H1 (cell line): ENCODE results near the gene OR2D2. TPM values are rescaled to one million over a fixed set of nuclear protein-coding genes. Genes with fewer than 3 reads are reported as not detected.

Experiments used
- BCL11A ChIP-seq, 2 experiments: IDR thresholded peaks; one replicate each; pipeline ENCODE4 v1.6.1; 2011; ENCODE audit warnings: low read depth in 2 of 2, low read length in 2 of 2, mild to moderate bottlenecking in 2 of 2
- CHD7 ChIP-seq: fragments of 300-600 bp; sonication (generic); IDR thresholded peaks from 2 replicates; pipeline ENCODE4 v1.7.1; 2012; ENCODE audit warnings: low read length, moderate library complexity, mild to moderate bottlenecking, inconsistent platforms; ENCODE audit not compliant: insufficient replicate concordance
- CTBP2 ChIP-seq: IDR thresholded peaks from 2 replicates; pipeline ENCODE4 v1.7.0; 2011; ENCODE audit warnings: borderline replicate concordance, mild to moderate bottlenecking, moderate library complexity, mixed read lengths, low read length; ENCODE audit not compliant: insufficient read depth, insufficient read length
- CTCF ChIP-seq, 3 experiments: IDR thresholded peaks; 1 replicate in 2 of 3; 2 replicates in 1 of 3; pipeline versions ENCODE4 v1.5.1 to v1.6.1; 2011; ENCODE audit warnings: low read length in 3 of 3, mild to moderate bottlenecking in 3 of 3, inconsistent platforms in 2 of 3, low read depth in 1 of 3, moderate library complexity in 1 of 3; ENCODE audit not compliant: insufficient read depth in 1 of 3; ENCODE audit errors: control extremely low read depth in 1 of 3
- GTF2F1 ChIP-seq: IDR thresholded peaks from 2 replicates; pipeline ENCODE4 v1.6.1; 2012; ENCODE audit warnings: low read depth, low read length, improper control_type of control experiment, borderline replicate concordance
- RAD21 ChIP-seq, 2 experiments: IDR thresholded peaks in 1 of 2; conservative IDR thresholded peaks in 1 of 2; 2 replicates each; pipeline ENCODE4 v1.6.1; 2011; ENCODE audit warnings: low read depth in 2 of 2, low read length in 2 of 2, improper control_type of control experiment in 1 of 2, inconsistent platforms in 1 of 2, mild to moderate bottlenecking in 1 of 2, moderate library complexity in 1 of 2
- SP1 ChIP-seq: IDR thresholded peaks from 2 replicates; pipeline ENCODE4 v1.6.1; 2011; ENCODE audit warnings: low read depth, low read length
- SUZ12 ChIP-seq: fragments of 200-600 bp; sonication (generic); IDR thresholded peaks from 2 replicates; pipeline ENCODE4 v1.6.1; 2012; ENCODE audit warnings: mild to moderate bottlenecking, inconsistent platforms, low read length, moderate library complexity, mixed read lengths
- polyA plus RNA-seq, 7 experiments: library from polyadenylated mRNA; depleted of rRNA in 3 of 7; stranded (reverse) in 5 of 7; unstranded in 2 of 7; fragments of >200 nt in 5 of 7; fragments of 200-250 nt in 2 of 7; gene quantifications; 1 replicate in 5 of 7; 2 replicates in 1 of 7; 4 replicates in 1 of 7; pipeline versions ENCODE4 v1.2.1 to v1.2.3, GENCODE V29; 2011 to 2013; ENCODE audit warnings: missing spikeins in 2 of 7, mixed read lengths in 2 of 7
- total RNA-seq: library from RNA; stranded (reverse); fragmentation: NEBNext Ultra II Directional; extraction: Animal tissue kit (Norgen Biotek cat#: 25700); gene quantifications from 2 replicates; pipeline ENCODE4 v1.2.1, GENCODE V29; 2021

Gene OR2D2
- total and polyA plus RNA-seq, 2 of the 8 experiments (the other 6 are each of a cell fraction or from before 2014, with no cell fraction given) = 0.15 TPM; not detected in 1

- TF ChIP-seq CTCF (IDR thresholded peaks at IDR 0.05; ENCODE audit: control extremely low read depth in 1 of 3, insufficient read depth in 1 of 3, low read depth in 1 of 3, low read length in 3 of 3) (no peak), SUZ12 (no peak), SP1 (no peak), GTF2F1 (no peak), RAD21 (IDR thresholded peaks at IDR 0.05 in 1 of 2, conservative IDR thresholded peaks at IDR 0.05 in 1 of 2; ENCODE audit: low read depth in 2 of 2, low read length in 2 of 2) (no peak), CTBP2 (no peak), BCL11A (IDR thresholded peaks at IDR 0.05; ENCODE audit: low read depth in 2 of 2, low read length in 2 of 2) (no peak), CHD7 (no peak)
- TF ChIP-seq, all 59 proteins: peak for 0
Observed at GRCh38 chr11:6862961-6863360, 29.3 kb downstream of the OR2D2 start, which contains the start of gene OR10A2 (continued).
